Stimulated activated CD4-positive, alpha-beta T cell treated with anti-CD3 and anti-CD28 coated beads, Interleukin-1b, Interleukin-23, amount 100 ng/mL, for 1 hour (primary cell): ENCODE data around the gene BICC1.

ENCODE experiments used
- DNase-seq, 2 donors: peaks; one replicate each; pipeline ENCODE4 v3.0.0-alpha.2; 2020; ENCODE audit warnings: low read depth in 2 of 2

The BICC1 gene

GRCh38 chr10:58512491-58513187 is at the start of gene BICC1:
BICC1 (plus strand) TSS chr10:58512872; CDS start chr10:58513144, 272 bp downstream.
- no peak for DNase-seq

- no peak for DNase-seq
Measured at GRCh38 chr10:58464956-58465355, 47.7 kb upstream of the BICC1 start.

- no peak for DNase-seq
Measured at GRCh38 chr10:58465629-58466028, 47.0 kb upstream of the BICC1 start.

GRCh38 chr10:58467931-58468635 is 44.6 kb upstream of the BICC1 start:
- no peak for DNase-seq

- no peak for DNase-seq
Measured at GRCh38 chr10:58473976-58474375, 38.7 kb upstream of the BICC1 start.

- no peak for DNase-seq
Measured at GRCh38 chr10:58475322-58476277, 37.1 kb upstream of the BICC1 start.

- DNase-seq, result no peak
Measured at GRCh38 chr10:58477122-58477521, 35.5 kb upstream of the BICC1 start.

- no peak for DNase-seq
Measured at GRCh38 chr10:58477902-58478301, 34.8 kb upstream of the BICC1 start.

GRCh38 chr10:58479045-58479444 is 33.6 kb upstream of the BICC1 start:
- DNase-seq, result no peak

GRCh38 chr10:58480321-58480720 is 32.4 kb upstream of the BICC1 start:
- DNase-seq, result no peak

- DNase-seq, result no peak
Measured at GRCh38 chr10:58481569-58482109, 31.0 kb upstream of the BICC1 start.

GRCh38 chr10:58486821-58487220 is 25.9 kb upstream of the BICC1 start:
- no peak for DNase-seq

- DNase-seq, result no peak
Measured at GRCh38 chr10:58488921-58489320, 23.8 kb upstream of the BICC1 start.

GRCh38 chr10:58502956-58503355 is 9.7 kb upstream of the BICC1 start:
- DNase-seq, result no peak

GRCh38 chr10:58508316-58508715 is 4.4 kb upstream of the BICC1 start:
- DNase-seq, result no peak

- DNase-seq, result no peak
Measured at GRCh38 chr10:58511765-58512490, 744 bp upstream of the BICC1 start.

- no peak for DNase-seq
Measured at GRCh38 chr10:58513188-58514110, 777 bp downstream of the BICC1 start.

- no peak for DNase-seq
Measured at GRCh38 chr10:58514111-58514770, 1.6 kb downstream of the BICC1 start.

GRCh38 chr10:58515291-58515941 is 2.7 kb downstream of the BICC1 start:
- DNase-seq, result no peak
